GM23338 (cell line): ENCODE data around the gene PUS7. TPM values are rescaled to one million over a fixed set of nuclear protein-coding genes. Genes with fewer than 3 reads are reported as not detected.

Experiments
- ATAC-seq: fragments of 200-7000 bp; cut with Tn5 transposase; 3 replicates; pipeline ENCODE4 v1.9.1; 2020
- DNase-seq: peaks from one replicate; pipeline ENCODE4 v3.0.0-alpha.2; 2015; ENCODE audit warnings: low spot score
- H2AFZ ChIP-seq: fragments of 200-600 bp; sonication (generic); 2 replicates; pipeline ENCODE4 v1.8.0; 2016; ENCODE audit warnings: antibody characterized with exemption, mild to moderate bottlenecking, moderate library complexity
- H3F3A ChIP-seq: fragments of 200-600 bp; sonication (generic); replicated peaks from 2 replicates; pipeline ENCODE4 v1.8.0; 2017; ENCODE audit warnings: antibody characterized with exemption, mixed run types, low read depth
- H3K27ac ChIP-seq: fragments of 200-600 bp; sonication (generic); 2 replicates; pipeline ENCODE4 v1.6.1; 2016; ENCODE audit warnings: low read depth
- H3K27me3 ChIP-seq: fragments of 200-600 bp; sonication (generic); 2 replicates; pipeline ENCODE4 v1.8.0; 2016; ENCODE audit warnings: mild to moderate bottlenecking, mixed run types, moderate library complexity; ENCODE audit not compliant: insufficient read depth
- H3K36me3 ChIP-seq: fragments of 200-600 bp; sonication (generic); 2 replicates; pipeline ENCODE4 v1.8.0; 2016; ENCODE audit warnings: mild to moderate bottlenecking; ENCODE audit not compliant: insufficient read depth
- H3K4me1 ChIP-seq: fragments of 200-600 bp; sonication (generic); 2 replicates; pipeline ENCODE4 v1.8.0; 2016; ENCODE audit warnings: mild to moderate bottlenecking, moderate library complexity; ENCODE audit not compliant: insufficient read depth
- H3K4me2 ChIP-seq: fragments of 200-600 bp; sonication (generic); 2 replicates; pipeline ENCODE4 v1.7.1; 2017; ENCODE audit warnings: mixed run types
- H3K4me3 ChIP-seq: fragments of 200-600 bp; sonication (generic); 2 replicates; pipeline ENCODE4 v1.6.1; 2016; ENCODE audit warnings: mixed run types
- H3K79me2 ChIP-seq: fragments of 200-600 bp; sonication (generic); replicated peaks from 2 replicates; pipeline ENCODE4 v1.8.0; 2017; ENCODE audit warnings: mild to moderate bottlenecking; ENCODE audit not compliant: insufficient read depth
- H3K9me2 ChIP-seq: fragments of 200-600 bp; sonication (generic); 2 replicates; pipeline ENCODE4 v1.8.0; 2017; ENCODE audit not compliant: insufficient read depth
- H4K20me1 ChIP-seq: fragments of 200-600 bp; sonication (generic); replicated peaks from 2 replicates; pipeline ENCODE4 v1.8.0; 2017; ENCODE audit warnings: mild to moderate bottlenecking; ENCODE audit not compliant: insufficient read depth
- H3K27ac Mint-ChIP-seq: 2 replicates; pipeline ENCODE4 v1.8.0; 2020; ENCODE audit warnings: inconsistent platforms, mild to moderate bottlenecking, moderate library complexity, mixed read lengths
- H3K27me3 Mint-ChIP-seq: 3 replicates; pipeline ENCODE4 v1.8.0; 2022; ENCODE audit warnings: low read depth, mild to moderate bottlenecking, moderate library complexity, mixed read lengths, inconsistent platforms; ENCODE audit not compliant: insufficient read depth, poor library complexity
- H3K36me3 Mint-ChIP-seq: 3 replicates; pipeline ENCODE4 v1.8.0; 2021; ENCODE audit warnings: low read depth, mild to moderate bottlenecking, inconsistent platforms, moderate library complexity, mixed read lengths
- H3K4me1 Mint-ChIP-seq: 3 replicates; pipeline ENCODE4 v1.8.0; 2020; ENCODE audit warnings: mild to moderate bottlenecking, inconsistent platforms, mixed read lengths
- H3K4me3 Mint-ChIP-seq: 3 replicates; pipeline ENCODE4 v1.8.0; 2021; ENCODE audit warnings: moderate library complexity, mild to moderate bottlenecking, inconsistent platforms, mixed read lengths
- H3K9me3 Mint-ChIP-seq: 3 replicates; pipeline ENCODE4 v1.8.0; 2020; ENCODE audit warnings: moderate library complexity, mild to moderate bottlenecking, inconsistent platforms, mixed read lengths
- CTCF ChIP-seq, 2 experiments: fragments of 200-600 bp in 1 of 2; sonication (generic) in 1 of 2; conservative IDR thresholded peaks; 2 replicates each; pipeline versions ENCODE4 v1.5.1 to v1.6.1; 2016 to 2017; ENCODE audit warnings: antibody characterized with exemption in 2 of 2, low read depth in 2 of 2, mild to moderate bottlenecking in 2 of 2, moderate library complexity in 1 of 2
- EZH2 ChIP-seq: fragments of 200-600 bp; sonication (generic); IDR thresholded peaks from one replicate; pipeline ENCODE4 v1.8.0; 2017; ENCODE audit warnings: antibody characterized with exemption, mild to moderate bottlenecking, low read depth; ENCODE audit not compliant: unreplicated experiment
- EZH2phosphoT487 ChIP-seq: fragments of 200-600 bp; sonication (generic); IDR thresholded peaks from one replicate; pipeline ENCODE4 v1.8.1; 2018; ENCODE audit warnings: antibody characterized with exemption; ENCODE audit not compliant: unreplicated experiment
- POLR2AphosphoS5 ChIP-seq: IDR thresholded peaks from 2 replicates; pipeline ENCODE4 v1.6.1; 2016; ENCODE audit warnings: antibody characterized with exemption, low read depth
- REST ChIP-seq: IDR thresholded peaks from one replicate; pipeline ENCODE4 v1.6.1; 2018; ENCODE audit warnings: antibody characterized with exemption; ENCODE audit not compliant: unreplicated experiment
- STAT1 ChIP-seq: IDR thresholded peaks from one replicate; pipeline ENCODE4 v1.6.1; 2016; ENCODE audit warnings: antibody characterized with exemption; ENCODE audit not compliant: unreplicated experiment
- ZNF114 ChIP-seq: fragments of 250-450 bp; sonication (Bioruptor Pico); IDR thresholded peaks from 2 replicates; pipeline ENCODE4 v1.5.0; 2020; ENCODE audit warnings: mild to moderate bottlenecking, moderate library complexity
- ZNF331 ChIP-seq: fragments of 250-450 bp; sonication (Bioruptor Pico); IDR thresholded peaks from 2 replicates; pipeline ENCODE4 v1.5.0; 2020; ENCODE audit warnings: low read depth, mild to moderate bottlenecking, moderate library complexity
- polyA plus RNA-seq: library from polyadenylated mRNA; unstranded; fragments of >200 nt; fragmentation: Nextera tagmentation; extraction: Ambion mirVana; gene quantifications from 2 replicates; pipeline ENCODE4 v1.2.1, GENCODE V29; 2016
- total RNA-seq: library from RNA; depleted of rRNA; stranded (reverse); fragments of >200 nt; shearing (Covaris generic); gene quantifications from 2 replicates; pipeline ENCODE4 v1.2.3, GENCODE V29; 2014
- TF ChIP-seq, protein P1 (sequence below): fragments of 250-450 bp; sonication (Bioruptor Pico); IDR thresholded peaks from 2 replicates; pipeline ENCODE4 v1.5.0; 2020; ENCODE audit warnings: mild to moderate bottlenecking, moderate library complexity

The PUS7 gene
- total and polyA plus RNA-seq, 2 experiments from 2014 or later: 34.8 to 62.2 TPM

- no peaks in the 10 kb centered on the region for H3K9me2 ChIP-seq
- no peak overlapping the region for H3K4me3 ChIP-seq
- H3K27me3 ChIP-seq: no peaks in the 10 kb centered on the region
- no peak overlapping the region for H2AFZ ChIP-seq
- ATAC-seq (no peak), DNase-seq (no peak)
- no peak overlapping the region for H3K4me2 ChIP-seq
- Mint-ChIP-seq H3K9me3 (no peaks in the 10 kb centered on the region), H3K27me3 (peaks cover 4% of the 10 kb centered on the region), H3K4me3 (no peak overlapping the region), H3K36me3 (peaks cover 73% of the 10 kb centered on the region), H3K27ac (no peak overlapping the region), H3K4me1 (no peaks in the 10 kb centered on the region; the same call in 1 of the 3 replicates)
- H3F3A ChIP-seq: peaks cover 3% of the 10 kb centered on the region; the same call in 1 of the 2 replicates
- no peaks in the 10 kb centered on the region for H3K4me1 ChIP-seq
- H4K20me1 ChIP-seq: peaks cover 4% of the 10 kb centered on the region; the same call in 1 of the 2 replicates
- peaks cover 35% of the 10 kb centered on the region for H3K36me3 ChIP-seq
- no peak overlapping the region for H3K27ac ChIP-seq
- H3K79me2 ChIP-seq: no peaks in the 10 kb centered on the region
- TF ChIP-seq ZNF114 (CRISPR knock-in tag) (no peak), ZNF331 (no peak), EZH2phosphoT487 (no peak), REST (no peak)
Measured at GRCh38 chr7:105502173-105502572, 19.9 kb downstream of the PUS7 start.

DNA sequence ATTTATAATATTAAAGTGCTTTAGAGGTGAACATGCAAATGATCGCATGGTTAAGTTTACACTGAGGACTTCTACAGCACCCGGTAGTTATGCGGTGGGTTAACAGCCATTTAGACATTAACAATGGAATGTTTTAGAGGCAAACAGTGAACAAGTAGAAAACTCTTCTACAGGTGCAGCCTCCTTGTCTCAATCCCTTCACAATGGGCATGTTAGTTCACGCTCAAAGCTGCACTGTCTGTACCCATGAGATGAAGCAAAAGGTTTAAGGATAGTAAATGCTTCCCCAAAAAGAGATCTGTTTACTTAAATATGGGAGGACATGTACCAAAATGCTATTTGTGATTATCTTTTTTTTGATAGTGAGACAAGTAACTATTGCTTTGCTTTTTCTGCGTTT is 25.1 kb downstream of the PUS7 start:
- no peak overlapping the region for H3K4me2 ChIP-seq
- H3K36me3 Mint-ChIP-seq: peaks cover 32% of the 10 kb centered on the region
- H3K4me3 Mint-ChIP-seq: no peak overlapping the region
- no peaks in the 10 kb centered on the region for H3K27me3 Mint-ChIP-seq
- no peaks in the 10 kb centered on the region; the same call in 1 of the 2 replicates for H3F3A ChIP-seq
- H3K9me3 Mint-ChIP-seq: no peaks in the 10 kb centered on the region
- no peaks in the 10 kb centered on the region for H3K4me1 ChIP-seq
- H3K36me3 ChIP-seq: peaks cover 16% of the 10 kb centered on the region
- no peaks in the 10 kb centered on the region for H3K79me2 ChIP-seq
- DNase-seq (no peak), ATAC-seq (no peak)
- no peak overlapping the region for H2AFZ ChIP-seq
- no peak overlapping the region for H3K4me3 ChIP-seq
- no peaks in the 10 kb centered on the region; the same call in 1 of the 2 replicates for H4K20me1 ChIP-seq
- no peaks in the 10 kb centered on the region; the same call in 1 of the 3 replicates for H3K4me1 Mint-ChIP-seq
- H3K27ac Mint-ChIP-seq: no peak overlapping the region
- no peak overlapping the region for H3K27ac ChIP-seq
- H3K9me2 ChIP-seq: no peaks in the 10 kb centered on the region
- no peaks in the 10 kb centered on the region for H3K27me3 ChIP-seq
- TF ChIP-seq CTCF (conservative IDR thresholded peaks at IDR 0.05; ENCODE audit: low read depth in 2 of 2) (no peak), EZH2 (no peak), EZH2phosphoT487 (no peak), POLR2AphosphoS5 (no peak), ZNF331 (no peak), ZNF114 (CRISPR knock-in tag) (no peak), STAT1 (no peak)
- TF ChIP-seq, protein P1, sequence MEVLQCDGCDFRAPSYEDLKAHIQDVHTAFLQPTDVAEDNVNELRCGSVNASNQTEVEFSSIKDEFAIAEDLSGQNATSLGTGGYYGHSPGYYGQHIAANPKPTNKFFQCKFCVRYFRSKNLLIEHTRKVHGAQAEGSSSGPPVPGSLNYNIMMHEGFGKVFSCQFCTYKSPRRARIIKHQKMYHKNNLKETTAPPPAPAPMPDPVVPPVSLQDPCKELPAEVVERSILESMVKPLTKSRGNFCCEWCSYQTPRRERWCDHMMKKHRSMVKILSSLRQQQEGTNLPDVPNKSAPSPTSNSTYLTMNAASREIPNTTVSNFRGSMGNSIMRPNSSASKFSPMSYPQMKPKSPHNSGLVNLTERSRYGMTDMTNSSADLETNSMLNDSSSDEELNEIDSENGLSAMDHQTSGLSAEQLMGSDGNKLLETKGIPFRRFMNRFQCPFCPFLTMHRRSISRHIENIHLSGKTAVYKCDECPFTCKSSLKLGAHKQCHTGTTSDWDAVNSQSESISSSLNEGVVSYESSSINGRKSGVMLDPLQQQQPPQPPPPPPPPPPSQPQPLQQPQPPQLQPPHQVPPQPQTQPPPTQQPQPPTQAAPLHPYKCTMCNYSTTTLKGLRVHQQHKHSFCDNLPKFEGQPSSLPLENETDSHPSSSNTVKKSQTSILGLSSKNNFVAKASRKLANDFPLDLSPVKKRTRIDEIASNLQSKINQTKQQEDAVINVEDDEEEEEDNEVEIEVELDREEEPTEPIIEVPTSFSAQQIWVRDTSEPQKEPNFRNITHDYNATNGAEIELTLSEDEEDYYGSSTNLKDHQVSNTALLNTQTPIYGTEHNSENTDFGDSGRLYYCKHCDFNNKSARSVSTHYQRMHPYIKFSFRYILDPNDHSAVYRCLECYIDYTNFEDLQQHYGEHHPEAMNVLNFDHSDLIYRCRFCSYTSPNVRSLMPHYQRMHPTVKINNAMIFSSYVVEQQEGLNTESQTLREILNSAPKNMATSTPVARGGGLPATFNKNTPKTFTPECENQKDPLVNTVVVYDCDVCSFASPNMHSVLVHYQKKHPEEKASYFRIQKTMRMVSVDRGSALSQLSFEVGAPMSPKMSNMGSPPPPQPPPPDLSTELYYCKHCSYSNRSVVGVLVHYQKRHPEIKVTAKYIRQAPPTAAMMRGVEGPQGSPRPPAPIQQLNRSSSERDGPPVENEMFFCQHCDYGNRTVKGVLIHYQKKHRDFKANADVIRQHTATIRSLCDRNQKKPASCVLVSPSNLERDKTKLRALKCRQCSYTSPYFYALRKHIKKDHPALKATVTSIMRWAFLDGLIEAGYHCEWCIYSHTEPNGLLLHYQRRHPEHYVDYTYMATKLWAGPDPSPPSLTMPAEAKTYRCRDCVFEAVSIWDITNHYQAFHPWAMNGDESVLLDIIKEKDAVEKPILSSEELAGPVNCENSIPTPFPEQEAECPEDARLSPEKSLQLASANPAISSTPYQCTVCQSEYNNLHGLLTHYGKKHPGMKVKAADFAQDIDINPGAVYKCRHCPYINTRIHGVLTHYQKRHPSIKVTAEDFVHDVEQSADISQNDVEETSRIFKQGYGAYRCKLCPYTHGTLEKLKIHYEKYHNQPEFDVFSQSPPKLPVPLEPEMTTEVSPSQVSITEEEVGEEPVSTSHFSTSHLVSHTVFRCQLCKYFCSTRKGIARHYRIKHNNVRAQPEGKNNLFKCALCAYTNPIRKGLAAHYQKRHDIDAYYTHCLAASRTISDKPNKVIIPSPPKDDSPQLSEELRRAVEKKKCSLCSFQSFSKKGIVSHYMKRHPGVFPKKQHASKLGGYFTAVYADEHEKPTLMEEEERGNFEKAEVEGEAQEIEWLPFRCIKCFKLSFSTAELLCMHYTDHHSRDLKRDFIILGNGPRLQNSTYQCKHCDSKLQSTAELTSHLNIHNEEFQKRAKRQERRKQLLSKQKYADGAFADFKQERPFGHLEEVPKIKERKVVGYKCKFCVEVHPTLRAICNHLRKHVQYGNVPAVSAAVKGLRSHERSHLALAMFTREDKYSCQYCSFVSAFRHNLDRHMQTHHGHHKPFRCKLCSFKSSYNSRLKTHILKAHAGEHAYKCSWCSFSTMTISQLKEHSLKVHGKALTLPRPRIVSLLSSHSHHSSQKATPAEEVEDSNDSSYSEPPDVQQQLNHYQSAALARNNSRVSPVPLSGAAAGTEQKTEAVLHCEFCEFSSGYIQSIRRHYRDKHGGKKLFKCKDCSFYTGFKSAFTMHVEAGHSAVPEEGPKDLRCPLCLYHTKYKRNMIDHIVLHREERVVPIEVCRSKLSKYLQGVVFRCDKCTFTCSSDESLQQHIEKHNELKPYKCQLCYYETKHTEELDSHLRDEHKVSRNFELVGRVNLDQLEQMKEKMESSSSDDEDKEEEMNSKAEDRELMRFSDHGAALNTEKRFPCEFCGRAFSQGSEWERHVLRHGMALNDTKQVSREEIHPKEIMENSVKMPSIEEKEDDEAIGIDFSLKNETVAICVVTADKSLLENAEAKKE: no peak
